Neuronal stem cell (in vitro differentiated cells): ENCODE results near the gene FKBP2.

Experiments
- DNase-seq: peaks from one replicate; pipeline ENCODE4 v3.0.0-alpha.2; 2013; ENCODE audit warnings: low spot score
- H2AFZ ChIP-seq: one replicate; pipeline ENCODE4 v1.6.1; 2013; ENCODE audit warnings: mild to moderate bottlenecking, low read length, inconsistent platforms
- H2AK5ac ChIP-seq: 2 replicates; pipeline ENCODE4 v1.6.1; 2013; ENCODE audit warnings: low read depth, mild to moderate bottlenecking, inconsistent platforms, low read length, moderate library complexity, mixed read lengths
- H2BK120ac ChIP-seq: 2 replicates; pipeline ENCODE4 v1.6.1; 2013; ENCODE audit warnings: low read depth, mild to moderate bottlenecking, inconsistent platforms, low read length, moderate library complexity, mixed read lengths
- H2BK12ac ChIP-seq: one replicate; pipeline ENCODE4 v1.6.1; 2013; ENCODE audit warnings: low read length, inconsistent platforms
- H2BK15ac ChIP-seq: 2 replicates; pipeline ENCODE4 v1.6.1; 2013; ENCODE audit warnings: mild to moderate bottlenecking, low read length, inconsistent platforms, mixed read lengths
- H2BK5ac ChIP-seq: one replicate; pipeline ENCODE4 v1.6.1; 2013; ENCODE audit warnings: inconsistent platforms, mild to moderate bottlenecking, low read length, moderate library complexity
- H3K14ac ChIP-seq: one replicate; pipeline ENCODE4 v1.6.1; 2013; ENCODE audit warnings: low read length, inconsistent platforms
- H3K18ac ChIP-seq: 2 replicates; pipeline ENCODE4 v1.6.1; 2013; ENCODE audit warnings: low read length, inconsistent platforms
- H3K23ac ChIP-seq: 2 replicates; pipeline ENCODE4 v1.6.1; 2013; ENCODE audit warnings: low read depth, mild to moderate bottlenecking, mixed read lengths, low read length, inconsistent platforms; ENCODE audit not compliant: poor library complexity
- H3K27ac ChIP-seq: replicated peaks from 3 replicates; pipeline ENCODE4 v1.5.1; 2013; ENCODE audit warnings: low read length, inconsistent platforms
- H3K27me3 ChIP-seq, 3 experiments: 2 replicates each; pipeline ENCODE4 v1.6.1; 2013; ENCODE audit warnings: low read length in 3 of 3, mild to moderate bottlenecking in 2 of 3, inconsistent platforms in 1 of 3, low read depth in 1 of 3, mixed read lengths in 1 of 3, moderate library complexity in 1 of 3; ENCODE audit not compliant: control insufficient read depth in 3 of 3, insufficient read depth in 3 of 3
- H3K36me3 ChIP-seq, 2 donors: replicated peaks in 1 of 2; 2 replicates each; pipeline ENCODE4 v1.6.1; 2013; ENCODE audit warnings: low read length in 2 of 2; ENCODE audit not compliant: control insufficient read depth in 2 of 2, insufficient read depth in 2 of 2
- H3K4ac ChIP-seq: 2 replicates; pipeline ENCODE4 v1.6.1; 2013; ENCODE audit warnings: inconsistent platforms, mild to moderate bottlenecking, low read length, moderate library complexity
- H3K4me1 ChIP-seq, 2 donors: 1 replicate in 1 of 2; 2 replicates in 1 of 2; pipeline ENCODE4 v1.6.1; 2013; ENCODE audit warnings: low read length in 2 of 2, low read depth in 1 of 2; ENCODE audit not compliant: control insufficient read depth in 2 of 2, insufficient read depth in 1 of 2
- H3K4me2 ChIP-seq: one replicate; pipeline ENCODE4 v1.6.1; 2013; ENCODE audit warnings: mild to moderate bottlenecking, low read length, inconsistent platforms; ENCODE audit not compliant: insufficient read depth, poor library complexity, severe bottlenecking
- H3K4me3 ChIP-seq, 2 donors: 2 replicates each; pipeline ENCODE4 v1.5.1; 2013; ENCODE audit warnings: low read length in 2 of 2, mild to moderate bottlenecking in 2 of 2, inconsistent platforms in 1 of 2, moderate library complexity in 1 of 2
- H3K79me1 ChIP-seq: one replicate; pipeline ENCODE4 v1.6.1; 2013; ENCODE audit warnings: low read depth, mild to moderate bottlenecking, inconsistent platforms, low read length, moderate library complexity
- H3K9ac ChIP-seq: one replicate; pipeline ENCODE4 v1.6.1; 2013; ENCODE audit warnings: mild to moderate bottlenecking, low read depth, low read length, inconsistent platforms; ENCODE audit not compliant: poor library complexity
- H3K9me3 ChIP-seq, 2 donors: replicated peaks in 1 of 2; 2 replicates each; pipeline versions ENCODE3 to v1.6.1; 2013; ENCODE audit warnings: low read length in 2 of 2, mild to moderate bottlenecking in 2 of 2, inconsistent platforms in 1 of 2, low read depth in 1 of 2, mixed read lengths in 1 of 2, moderate library complexity in 1 of 2; ENCODE audit not compliant: control insufficient read depth in 2 of 2, insufficient read depth in 1 of 2
- H4K8ac ChIP-seq: one replicate; pipeline ENCODE4 v1.6.1; 2013; ENCODE audit warnings: low read depth, mild to moderate bottlenecking, inconsistent platforms, low read length, moderate library complexity
- H4K91ac ChIP-seq: one replicate; pipeline ENCODE4 v1.6.1; 2013; ENCODE audit warnings: low read length, low read depth, mild to moderate bottlenecking, inconsistent platforms; ENCODE audit not compliant: poor library complexity
- WGBS, 2 donors: extraction: QIAGEN DNeasy Blood & Tissue Kit; methylation state at CpG; one replicate each; pipeline ENCODE4 v1.1.7; 2013; ENCODE audit warnings: missing lambda C conversion rate in 2 of 2, mixed read lengths in 1 of 2; ENCODE audit not compliant: insufficient read length in 2 of 2, insufficient replicate concordance in 1 of 2; ENCODE audit errors: extremely low coverage in 2 of 2; 5-methylcytosine and 5-hydroxymethylcytosine counted together

The FKBP2 gene

DNA sequence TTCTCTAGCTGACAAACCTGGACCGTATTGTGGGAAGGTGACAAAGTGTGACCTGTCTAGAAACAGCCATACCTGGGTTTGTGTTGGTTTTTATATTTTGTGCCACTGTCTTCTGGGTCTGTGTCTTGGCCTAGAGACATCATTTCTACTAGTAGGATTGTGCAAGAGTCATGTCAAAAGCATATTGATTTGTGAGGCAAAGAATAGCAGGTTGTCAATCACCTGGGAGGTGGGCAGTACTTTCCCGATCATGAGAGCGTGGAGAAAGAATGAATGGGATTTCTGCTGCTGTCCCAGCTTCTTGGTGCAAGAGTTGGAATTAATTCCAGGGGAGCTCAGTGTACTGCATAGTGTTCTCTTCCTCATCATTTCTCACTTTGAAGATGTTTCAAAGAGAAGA lies 39.4 kb upstream of the FKBP2 start:
- no CpG with 5 or more reads among the region's 3 CpGs for WGBS, 2 donors
- H4K8ac ChIP-seq: no peak overlapping the region

DNA sequence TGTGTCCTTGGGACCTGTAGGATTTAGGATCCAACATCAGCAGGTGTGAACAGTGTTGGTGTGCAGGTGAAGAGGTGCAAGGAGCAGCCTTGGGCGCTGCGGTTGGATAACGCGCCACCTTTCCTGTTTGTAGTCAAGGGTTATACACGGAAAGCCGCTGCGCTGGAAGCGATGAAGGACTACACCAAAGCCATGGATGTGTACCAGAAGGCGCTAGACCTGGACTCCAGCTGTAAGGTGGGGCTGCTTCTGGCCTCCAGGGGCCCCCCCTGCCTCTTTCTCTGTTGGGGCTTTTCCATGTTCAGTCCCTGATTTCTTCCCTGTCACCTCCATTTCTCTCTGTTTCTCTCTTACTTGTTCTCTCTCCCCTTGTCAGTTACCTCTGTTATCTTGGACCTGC lies 37.9 kb upstream of the FKBP2 start:
- Histone ChIP-seq H3K23ac (no peak overlapping the region), H3K79me1 (peaks cover 2% of the 10 kb centered on the region), H2BK5ac (no peak overlapping the region), H3K4me2 (no peak overlapping the region), H3K4me1 (peaks cover 6 to 9% of the 10 kb centered on the region in 2 donors), H2AFZ (no peak overlapping the region), H3K9ac (no peak overlapping the region), H4K8ac (peak overlapping the region; percentile 84), H3K27me3 (no peaks in the 10 kb centered on the region), H2AK5ac (no peak overlapping the region), H3K4me3 (no peak overlapping the region), H3K14ac (no peak overlapping the region), H2BK15ac (no peak overlapping the region), H3K18ac (no peak overlapping the region), H3K9me3 (peaks cover 0 to 3% of the 10 kb centered on the region in 2 donors), H3K27ac (peak overlapping the region; percentile 30), H2BK12ac (no peak overlapping the region), H4K91ac (no peak overlapping the region), H2BK120ac (no peak overlapping the region), H3K36me3 (peaks cover 65 to 91% of the 10 kb centered on the region in 2 donors), H3K4ac (no peak overlapping the region)
- DNase-seq: no peak
- WGBS, 2 donors: no CpG with 5 or more reads among the region's 9 CpGs

More for the DNA sequence above, 39.4 kb upstream of the FKBP2 start:
- Histone ChIP-seq H3K18ac (no peak overlapping the region), H3K14ac (no peak overlapping the region), H3K36me3 (peaks cover 66 to 98% of the 10 kb centered on the region in 2 donors), H3K4me2 (no peak overlapping the region), H4K91ac (no peak overlapping the region), H2AFZ (no peak overlapping the region), H3K4me1 (peaks cover 0 to 6% of the 10 kb centered on the region in 2 donors), H3K9ac (no peak overlapping the region), H3K23ac (no peak overlapping the region), H3K79me1 (no peaks in the 10 kb centered on the region), H3K27ac (no peak overlapping the region), H2BK120ac (no peak overlapping the region), H2BK15ac (no peak overlapping the region), H2AK5ac (no peak overlapping the region), H3K4me3 (no peak overlapping the region), H3K27me3 (no peaks in the 10 kb centered on the region), H3K9me3 (peaks cover 0 to 2% of the 10 kb centered on the region in 2 donors), H2BK5ac (no peak overlapping the region), H2BK12ac (no peak overlapping the region), H3K4ac (no peak overlapping the region)
- DNase-seq: no peak

DNA sequence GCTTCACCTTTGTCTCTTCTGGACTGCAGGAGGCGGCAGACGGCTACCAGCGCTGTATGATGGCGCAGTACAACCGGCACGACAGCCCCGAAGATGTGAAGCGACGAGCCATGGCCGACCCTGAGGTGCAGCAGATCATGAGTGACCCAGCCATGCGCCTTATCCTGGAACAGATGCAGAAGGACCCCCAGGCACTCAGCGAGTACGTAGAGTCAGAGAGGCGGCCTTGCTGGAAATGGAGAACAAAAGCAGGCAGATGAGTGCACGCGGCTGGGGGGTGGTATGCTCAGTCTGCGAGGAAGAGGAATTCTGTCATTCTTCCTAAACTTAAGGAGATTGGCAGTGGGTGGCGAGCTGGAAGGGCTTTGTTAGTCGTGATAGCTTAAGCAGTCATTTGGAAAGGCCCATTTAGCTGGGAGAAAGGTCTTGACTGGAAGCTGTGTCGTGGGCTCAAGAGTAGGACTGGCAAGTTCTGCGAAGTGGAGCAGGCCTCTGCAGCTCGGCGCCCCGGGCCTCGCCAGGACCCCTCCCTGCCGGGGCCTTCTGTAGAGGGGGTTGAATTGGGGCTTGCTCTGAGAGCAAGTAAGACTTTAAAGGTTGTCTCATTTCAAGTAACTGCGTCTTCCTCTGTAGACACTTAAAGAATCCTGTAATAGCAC lies 37.3 kb upstream of the FKBP2 start:
- Histone ChIP-seq H3K27ac (peak overlapping the region; percentile 30), H3K4ac (no peak overlapping the region), H3K18ac (no peak overlapping the region), H3K9me3 (peaks cover 0 to 3% of the 10 kb centered on the region in 2 donors), H3K27me3 (no peaks in the 10 kb centered on the region), H3K4me1 (peaks cover 6 to 11% of the 10 kb centered on the region in 2 donors), H3K4me2 (no peak overlapping the region), H3K14ac (no peak overlapping the region), H2BK12ac (no peak overlapping the region), H2AK5ac (no peak overlapping the region), H2BK5ac (no peak overlapping the region), H4K8ac (no peak overlapping the region), H3K79me1 (peaks cover 2% of the 10 kb centered on the region), H4K91ac (no peak overlapping the region), H2BK120ac (no peak overlapping the region), H3K9ac (no peak overlapping the region), H3K4me3 (no peak overlapping the region), H2AFZ (no peak overlapping the region), H3K36me3 (peaks cover 60 to 85% of the 10 kb centered on the region in 2 donors), H3K23ac (no peak overlapping the region), H2BK15ac (no peak overlapping the region)
- WGBS, 2 donors: no CpG with 5 or more reads among the region's 27 CpGs
- no peak for DNase-seq

DNA sequence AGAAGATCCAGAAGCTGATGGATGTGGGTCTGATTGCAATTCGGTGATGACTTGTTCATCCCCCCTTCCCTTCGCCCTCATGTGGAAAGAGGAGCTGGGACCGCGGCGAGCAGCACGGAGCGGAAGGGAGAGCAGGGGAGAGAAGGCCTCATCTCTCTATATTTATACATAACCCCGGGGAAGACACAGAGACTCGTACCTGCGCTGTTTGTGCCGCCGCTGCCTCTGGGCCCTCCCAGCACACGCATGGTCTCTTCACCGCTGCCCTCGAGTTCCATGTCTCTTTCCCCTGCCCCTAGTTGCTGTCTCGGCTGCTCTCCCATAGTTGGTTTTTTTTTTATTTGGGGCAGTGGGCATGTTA lies 36.8 kb upstream of the FKBP2 start:
- no peak overlapping the region for H2AK5ac ChIP-seq
- no peak overlapping the region for H2BK120ac ChIP-seq
- H3K4me2 ChIP-seq: no peak overlapping the region
- no peak overlapping the region for H3K27ac ChIP-seq
- no peak overlapping the region for H2BK12ac ChIP-seq
- H3K27me3 ChIP-seq: no peaks in the 10 kb centered on the region
- H3K4me1 ChIP-seq: peaks cover 6 to 11% of the 10 kb centered on the region in 2 donors
- no peak overlapping the region for H2AFZ ChIP-seq
- no peak overlapping the region for H4K91ac ChIP-seq
- H2BK5ac ChIP-seq: no peak overlapping the region
- H3K18ac ChIP-seq: no peak overlapping the region
- WGBS, 2 donors: no CpG with 5 or more reads among the region's 16 CpGs
- no peak overlapping the region for H3K23ac ChIP-seq
- peaks cover 2% of the 10 kb centered on the region for H3K79me1 ChIP-seq
- no peak overlapping the region for H2BK15ac ChIP-seq
- H4K8ac ChIP-seq: no peak overlapping the region
- no peak overlapping the region for H3K4ac ChIP-seq
- no peak overlapping the region for H3K9ac ChIP-seq
- peaks cover 0 to 3% of the 10 kb centered on the region in 2 donors for H3K9me3 ChIP-seq
- H3K4me3 ChIP-seq: no peak overlapping the region
- no peak overlapping the region for H3K14ac ChIP-seq
- H3K36me3 ChIP-seq: peaks cover 60 to 80% of the 10 kb centered on the region in 2 donors
- no peak for DNase-seq
